NK-92 treated with Interleukin-12 subunit alpha and Interleukin-12 subunit beta, amount 100 ng/mL, for 24 hours (cell line): Measurements from ENCODE around the gene TMEM204.
"Not testable (repeated sequence)": the region's sequence is repeated elsewhere in the genome, so short reads cannot be mapped to it uniquely, and the experiment has no call there.

Source experiments
- DNase-seq: peaks from one replicate; lab custom pipeline; 2025; lab: John Stamatoyannopoulos, UW

The TMEM204 gene

DNA sequence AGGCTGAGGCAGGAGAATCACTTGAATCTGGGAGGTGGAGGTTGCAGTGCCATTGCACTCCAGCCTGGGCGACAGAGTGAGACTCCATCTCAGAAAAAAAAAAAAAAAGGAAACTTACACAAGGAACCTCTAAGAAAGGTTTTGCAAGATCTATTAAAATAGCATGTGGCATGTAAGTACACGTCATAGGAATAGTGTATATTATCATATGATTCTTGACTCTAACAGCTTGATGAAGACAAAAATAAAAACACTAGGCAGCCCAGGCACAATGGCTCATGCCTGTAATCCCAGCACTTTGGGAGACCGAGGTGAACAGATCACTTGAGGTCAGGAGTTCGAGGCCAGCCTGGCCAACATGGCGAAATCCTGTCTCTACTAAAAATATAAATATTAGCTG is 62.0 kb downstream of the TMEM204 start:
- not testable (repeated sequence) for DNase-seq

DNA sequence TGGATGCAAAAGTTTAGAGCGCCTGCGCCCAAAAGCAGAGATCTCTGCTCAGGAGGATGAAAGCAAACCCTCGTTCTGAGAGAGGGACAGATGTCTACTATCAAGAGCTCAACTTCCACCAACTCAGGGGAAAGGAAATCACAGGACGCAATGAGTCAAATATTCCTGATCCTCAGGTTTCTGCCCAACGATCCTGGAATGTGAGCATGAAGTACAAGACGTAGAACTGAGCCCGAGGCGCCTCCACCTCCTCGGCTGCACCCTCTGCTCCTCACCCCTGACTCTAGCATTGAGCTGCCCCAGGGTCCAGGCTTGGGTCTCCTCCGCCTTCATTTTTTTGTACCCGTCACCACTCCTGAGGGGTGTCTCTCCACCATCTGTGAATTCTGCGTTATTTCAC is 63.0 kb downstream of the TMEM204 start:
- DNase-seq, result no peak

DNA sequence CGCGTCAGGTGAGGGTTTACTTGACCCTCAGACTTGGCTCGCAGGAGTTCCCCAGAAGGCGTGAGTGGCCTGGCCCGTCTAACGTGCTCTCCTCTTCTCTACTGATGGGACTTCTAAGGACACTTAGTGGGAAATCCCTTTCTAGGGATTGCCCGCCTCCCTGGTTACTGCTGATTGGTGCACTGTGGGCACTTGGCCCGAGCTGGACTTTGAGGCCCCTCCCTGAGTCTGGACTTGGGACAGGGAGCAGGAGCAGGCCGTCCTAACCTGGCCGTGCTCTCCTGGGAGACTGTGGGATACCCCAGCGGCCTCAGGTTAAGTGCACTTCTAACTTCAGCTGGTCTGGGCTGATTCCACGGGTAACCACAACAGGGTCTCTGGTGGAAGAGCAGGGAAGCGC is 63.7 kb downstream of the TMEM204 start:
- no peak for DNase-seq

DNA sequence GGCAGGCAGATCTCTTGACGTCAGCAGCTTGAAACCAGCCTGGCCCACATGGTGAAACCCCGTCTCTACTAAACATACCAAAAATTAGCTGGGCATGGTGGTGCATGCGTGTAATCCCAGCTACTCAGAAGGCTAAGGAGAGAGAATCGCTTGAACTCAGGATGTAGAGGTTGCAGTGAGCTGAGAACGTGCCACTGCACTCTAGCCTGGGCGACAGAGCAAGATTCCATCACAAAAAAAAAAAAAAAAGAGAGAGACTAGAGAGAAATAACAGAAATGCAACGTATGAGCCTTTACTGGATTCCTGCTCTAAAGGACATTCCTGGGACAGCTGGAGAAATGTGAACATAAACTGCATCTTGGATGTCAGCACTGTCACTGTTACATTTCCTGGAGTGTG is 67.6 kb downstream of the TMEM204 start:
- DNase-seq, result no peak

DNA sequence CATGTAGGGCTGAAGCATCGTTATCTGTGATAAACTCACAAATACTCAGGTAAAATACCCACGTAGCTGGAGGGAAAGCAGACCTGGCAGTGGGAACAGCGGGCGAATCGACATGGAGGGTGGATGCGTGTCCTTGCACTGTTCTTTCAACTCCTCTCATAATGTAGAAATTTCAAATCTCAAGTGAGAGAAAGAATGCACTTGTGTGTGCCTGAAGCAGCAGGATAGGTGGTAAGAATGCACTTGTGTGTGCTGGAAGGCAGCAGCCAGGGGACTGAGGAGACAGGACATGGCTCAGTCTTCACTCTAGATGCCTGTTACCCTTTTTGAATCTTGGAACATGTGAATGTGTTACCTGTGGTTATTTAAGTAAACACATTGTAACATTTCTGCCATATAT is 68.0 kb downstream of the TMEM204 start:
- no peak for DNase-seq

DNA sequence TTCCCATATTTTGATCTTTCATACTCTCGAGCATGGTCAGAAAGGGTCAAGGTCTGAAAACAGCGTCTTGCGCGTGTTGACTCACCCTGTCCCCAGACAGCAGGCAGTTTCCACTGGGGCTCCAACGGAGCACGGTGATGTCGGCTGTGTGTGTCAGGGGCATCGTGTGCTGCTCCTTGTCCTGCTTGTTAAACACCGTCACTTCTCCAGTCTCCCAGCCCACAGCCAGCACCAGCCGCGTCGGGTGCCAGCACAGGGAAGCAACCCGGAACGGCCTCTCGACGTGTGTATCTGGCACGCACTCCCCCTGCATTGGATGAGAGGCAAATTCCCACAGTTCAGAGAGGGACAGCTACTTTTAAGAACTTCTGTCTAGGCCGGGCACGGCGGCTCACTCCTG is 68.8 kb downstream of the TMEM204 start:
- no peak for DNase-seq
